Breast epithelium (tissue), 4 donors: ENCODE results near the gene EGFL6. TPM values are rescaled to one million over a fixed set of nuclear protein-coding genes. Genes with fewer than 3 reads are reported as not detected.

Experiments
- DNase-seq, 2 donors: peaks; one replicate each; pipeline ENCODE4 v3.0.0-alpha.2; 2019; ENCODE audit warnings: low spot score in 2 of 2
- H3K27ac ChIP-seq, 2 donors: fragments of 200-600 bp; sonication (generic) in 1 of 2; one replicate each; pipeline ENCODE4 v1.5.1; 2016 to 2019; ENCODE audit warnings: mild to moderate bottlenecking in 1 of 2
- H3K27me3 ChIP-seq, 2 donors: fragments of 200-600 bp; sonication (generic) in 1 of 2; one replicate each; pipeline versions ENCODE4 v1.5.1 to v1.6.0; 2017 to 2019; ENCODE audit warnings: control low read depth in 1 of 2, mild to moderate bottlenecking in 1 of 2
- H3K36me3 ChIP-seq: fragments of 200-600 bp; one replicate; pipeline ENCODE4 v1.5.1; 2019
- H3K4me1 ChIP-seq, 2 donors: fragments of 200-600 bp; sonication (generic); one replicate each; pipeline ENCODE4 v1.5.1; 2016 to 2019; ENCODE audit warnings: control low read depth in 1 of 2
- H3K4me3 ChIP-seq, 3 donors: fragments of 200-600 bp; sonication (generic); 1 replicate in 2 of 3; 2 replicates in 1 of 3; pipeline ENCODE4 v1.5.1; 2016 to 2019; ENCODE audit warnings: mild to moderate bottlenecking in 3 of 3, moderate library complexity in 2 of 3
- H3K9me3 ChIP-seq, 2 donors: fragments of 200-600 bp; sonication (generic) in 1 of 2; one replicate each; pipeline ENCODE4 v1.5.1; 2016 to 2019; ENCODE audit warnings: control low read depth in 1 of 2
- POLR2A ChIP-seq: fragments of 450-650 bp; IDR thresholded peaks from one replicate; pipeline ENCODE4 v1.6.1; 2016; ENCODE audit warnings: antibody characterized with exemption, mild to moderate bottlenecking, moderate library complexity
- POLR2AphosphoS5 ChIP-seq, 3 donors: sonication (generic); formaldehyde crosslinking; IDR thresholded peaks; one replicate each; pipeline ENCODE4 v1.6.1; 2017; ENCODE audit warnings: antibody characterized with exemption in 3 of 3
- intact Hi-C: fragments of 100-400 bp; cut with DNase I; formaldehyde crosslinking; loops from one replicate; pipeline ENCODE4 v1.15.1; 2023; ENCODE audit warnings: low total_unique reads
- total RNA-seq, 3 donors: library from RNA; depleted of rRNA; stranded (reverse); fragments of >200 nt; gene quantifications; one replicate each; pipeline ENCODE4 v1.1.0, GENCODE V29; 2016
- TF ChIP-seq, protein P1 (sequence below), 3 donors: fragments of 450-650 bp; IDR thresholded peaks; one replicate each; pipeline ENCODE4 v1.5.1; 2016 to 2017; ENCODE audit warnings: antibody characterized with exemption in 3 of 3, mild to moderate bottlenecking in 3 of 3, moderate library complexity in 3 of 3

Gene EGFL6
- total RNA-seq, 3 donors from 2014 or later = 0.59 to 11.8 (median 0.98) TPM

DNA sequence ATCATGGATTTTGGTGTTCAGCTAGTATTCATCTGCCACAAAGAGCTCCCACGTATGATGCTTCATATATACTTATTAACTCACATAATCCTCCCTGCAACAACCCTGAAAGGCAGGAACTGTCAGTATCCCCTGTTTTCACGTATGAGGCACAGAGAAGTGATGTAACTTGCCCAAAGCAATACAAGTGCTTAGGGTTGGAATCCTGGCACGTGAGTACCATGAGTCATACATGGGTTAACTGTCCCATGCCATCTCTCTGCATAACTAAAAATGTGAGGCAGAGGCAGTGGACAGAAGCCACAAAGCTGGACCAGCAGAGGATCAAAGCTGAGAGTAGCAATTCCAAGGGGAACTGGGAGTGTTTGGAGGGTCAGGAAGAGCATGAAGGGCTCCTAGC, 35.7 kb upstream of the EGFL6 start:
- intact Hi-C loops = no loop called here
- Histone ChIP-seq H3K9me3 (no peaks in the 10 kb centered on the region), H3K36me3 (no peaks in the 10 kb centered on the region), H3K27me3 (peaks cover 0 to 72% of the 10 kb centered on the region in 2 donors), H3K4me3 (no peak overlapping the region), H3K27ac (no peak overlapping the region), H3K4me1 (no peaks in the 10 kb centered on the region)
- no peak for DNase-seq
- TF ChIP-seq, protein P1, sequence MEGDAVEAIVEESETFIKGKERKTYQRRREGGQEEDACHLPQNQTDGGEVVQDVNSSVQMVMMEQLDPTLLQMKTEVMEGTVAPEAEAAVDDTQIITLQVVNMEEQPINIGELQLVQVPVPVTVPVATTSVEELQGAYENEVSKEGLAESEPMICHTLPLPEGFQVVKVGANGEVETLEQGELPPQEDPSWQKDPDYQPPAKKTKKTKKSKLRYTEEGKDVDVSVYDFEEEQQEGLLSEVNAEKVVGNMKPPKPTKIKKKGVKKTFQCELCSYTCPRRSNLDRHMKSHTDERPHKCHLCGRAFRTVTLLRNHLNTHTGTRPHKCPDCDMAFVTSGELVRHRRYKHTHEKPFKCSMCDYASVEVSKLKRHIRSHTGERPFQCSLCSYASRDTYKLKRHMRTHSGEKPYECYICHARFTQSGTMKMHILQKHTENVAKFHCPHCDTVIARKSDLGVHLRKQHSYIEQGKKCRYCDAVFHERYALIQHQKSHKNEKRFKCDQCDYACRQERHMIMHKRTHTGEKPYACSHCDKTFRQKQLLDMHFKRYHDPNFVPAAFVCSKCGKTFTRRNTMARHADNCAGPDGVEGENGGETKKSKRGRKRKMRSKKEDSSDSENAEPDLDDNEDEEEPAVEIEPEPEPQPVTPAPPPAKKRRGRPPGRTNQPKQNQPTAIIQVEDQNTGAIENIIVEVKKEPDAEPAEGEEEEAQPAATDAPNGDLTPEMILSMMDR (IDR thresholded peaks at IDR 0.05) = no peak

- intact Hi-C loops = no loop called here
- TF ChIP-seq, protein P1 (IDR thresholded peaks at IDR 0.05) = no peak
- TF ChIP-seq POLR2A (no peak), POLR2AphosphoS5 (IDR thresholded peaks at IDR 0.05) (no peak)
- Histone ChIP-seq H3K36me3 (no peaks in the 10 kb centered on the region), H3K27ac (no peak overlapping the region), H3K4me3 (no peak overlapping the region), H3K4me1 (no peaks in the 10 kb centered on the region), H3K9me3 (no peaks in the 10 kb centered on the region), H3K27me3 (peaks cover 0 to 75% of the 10 kb centered on the region in 2 donors)
- DNase-seq = no peak
Measured at GRCh38 chrX:13535376-13536165, 33.8 kb upstream of the EGFL6 start.

DNA sequence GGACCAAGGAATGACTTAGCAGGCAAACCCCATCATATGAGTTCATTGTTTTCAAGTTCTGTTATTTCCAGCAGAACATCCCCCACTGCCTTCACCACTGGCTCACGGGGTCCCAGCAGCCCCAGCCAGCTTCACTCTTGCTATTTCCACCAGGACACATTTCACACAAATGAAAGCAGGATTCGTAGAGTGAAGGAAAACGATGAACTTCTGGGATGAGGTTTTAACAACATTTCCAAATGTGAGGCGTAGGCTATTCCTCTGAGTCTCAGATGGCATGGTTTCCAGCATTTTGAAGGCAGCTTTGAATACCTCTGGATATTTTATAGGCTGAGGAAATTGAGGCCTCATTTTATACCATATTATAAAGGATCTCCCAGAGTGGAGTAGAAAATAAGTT, 32.9 kb upstream of the EGFL6 start:
- peaks cover 0 to 72% of the 10 kb centered on the region in 2 donors for H3K27me3 ChIP-seq
- H3K4me3 ChIP-seq = no peak overlapping the region
- TF ChIP-seq, protein P1 (IDR thresholded peaks at IDR 0.05) = no peak
- no peak for TF ChIP-seq POLR2AphosphoS5 (IDR thresholded peaks at IDR 0.05)
- no peak for TF ChIP-seq POLR2A
- no peaks in the 10 kb centered on the region for H3K9me3 ChIP-seq
- H3K4me1 ChIP-seq = no peaks in the 10 kb centered on the region
- intact Hi-C loops = no loop called here
- H3K27ac ChIP-seq = no peak overlapping the region
- H3K36me3 ChIP-seq = no peaks in the 10 kb centered on the region
- no peak for DNase-seq

DNA sequence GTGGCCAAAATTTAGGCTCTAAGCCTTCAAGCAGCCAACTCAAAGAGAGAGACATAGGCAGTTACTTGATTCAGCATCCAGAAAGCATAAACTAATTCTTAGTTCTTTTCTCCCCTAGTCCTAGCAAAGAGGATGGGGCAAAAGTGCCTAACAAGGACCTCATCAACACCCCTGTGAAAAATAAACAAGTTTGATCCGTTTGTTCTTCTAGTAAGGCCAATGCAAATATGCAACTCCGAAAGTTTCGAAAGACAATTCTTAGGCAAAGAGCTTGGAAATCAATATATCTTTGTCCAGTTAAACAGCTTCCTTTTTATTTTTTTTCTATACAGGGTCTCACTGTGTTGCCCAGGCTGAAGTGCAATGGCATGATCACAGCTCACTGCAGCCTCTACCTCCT, 31.0 kb upstream of the EGFL6 start:
- H3K27me3 ChIP-seq = peaks cover 0 to 65% of the 10 kb centered on the region in 2 donors
- no peaks in the 10 kb centered on the region for H3K36me3 ChIP-seq
- H3K27ac ChIP-seq = no peak overlapping the region
- H3K4me3 ChIP-seq = no peak overlapping the region
- no peaks in the 10 kb centered on the region for H3K4me1 ChIP-seq
- DNase-seq = no peak
- intact Hi-C loops = no loop called here
- H3K9me3 ChIP-seq = no peaks in the 10 kb centered on the region
- TF ChIP-seq POLR2A = no peak
- no peak for TF ChIP-seq POLR2AphosphoS5 (IDR thresholded peaks at IDR 0.05)
- TF ChIP-seq, protein P1 (IDR thresholded peaks at IDR 0.05) = no peak

DNA sequence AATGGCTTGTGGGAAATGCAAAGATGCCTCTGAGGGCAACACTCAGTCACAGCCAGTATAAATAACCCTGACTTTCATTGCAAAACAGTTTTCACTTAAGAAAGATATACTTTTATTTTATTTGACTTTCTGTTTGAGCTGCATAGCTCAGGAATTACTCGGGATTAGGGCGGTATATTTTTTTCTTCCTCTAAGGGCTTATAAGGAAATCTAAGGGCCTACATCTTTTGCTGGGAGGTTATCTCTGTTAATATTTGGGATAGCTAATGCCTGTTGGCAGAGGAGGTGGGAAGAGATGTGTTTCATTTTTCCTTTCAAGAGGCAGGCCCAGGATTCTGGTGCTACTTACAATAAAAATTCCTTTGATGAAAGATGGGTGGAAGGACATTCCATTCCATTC, 28.8 kb upstream of the EGFL6 start:
- H3K4me1 ChIP-seq = no peaks in the 10 kb centered on the region
- H3K27ac ChIP-seq = no peak overlapping the region

More for the DNA sequence above, 28.8 kb upstream of the EGFL6 start:
- intact Hi-C loops = no loop called here
- H3K27me3 ChIP-seq = peaks cover 0 to 70% of the 10 kb centered on the region in 2 donors
- no peaks in the 10 kb centered on the region for H3K36me3 ChIP-seq
- no peaks in the 10 kb centered on the region for H3K9me3 ChIP-seq
- TF ChIP-seq POLR2AphosphoS5 (IDR thresholded peaks at IDR 0.05) = no peak
- no peak for DNase-seq
- H3K4me3 ChIP-seq = no peak overlapping the region
